Activated T-cell treated with anti-CD3 and anti-CD28 coated beads, Interleukin-2, amount 50 U/mL, for 1 hour (primary cell): ENCODE measurements around the gene PPP6R3.
A peak's percentile ranks its signal among the peaks of the same experiment; 100 is the strongest.
"Not testable (repeated sequence)": the region's sequence is repeated elsewhere in the genome, so short reads cannot be mapped to it uniquely, and the experiment has no call there.

Source experiments
- DNase-seq: peaks from one replicate; pipeline ENCODE4 v3.0.0-alpha.2; 2020

Gene PPP6R3

DNA sequence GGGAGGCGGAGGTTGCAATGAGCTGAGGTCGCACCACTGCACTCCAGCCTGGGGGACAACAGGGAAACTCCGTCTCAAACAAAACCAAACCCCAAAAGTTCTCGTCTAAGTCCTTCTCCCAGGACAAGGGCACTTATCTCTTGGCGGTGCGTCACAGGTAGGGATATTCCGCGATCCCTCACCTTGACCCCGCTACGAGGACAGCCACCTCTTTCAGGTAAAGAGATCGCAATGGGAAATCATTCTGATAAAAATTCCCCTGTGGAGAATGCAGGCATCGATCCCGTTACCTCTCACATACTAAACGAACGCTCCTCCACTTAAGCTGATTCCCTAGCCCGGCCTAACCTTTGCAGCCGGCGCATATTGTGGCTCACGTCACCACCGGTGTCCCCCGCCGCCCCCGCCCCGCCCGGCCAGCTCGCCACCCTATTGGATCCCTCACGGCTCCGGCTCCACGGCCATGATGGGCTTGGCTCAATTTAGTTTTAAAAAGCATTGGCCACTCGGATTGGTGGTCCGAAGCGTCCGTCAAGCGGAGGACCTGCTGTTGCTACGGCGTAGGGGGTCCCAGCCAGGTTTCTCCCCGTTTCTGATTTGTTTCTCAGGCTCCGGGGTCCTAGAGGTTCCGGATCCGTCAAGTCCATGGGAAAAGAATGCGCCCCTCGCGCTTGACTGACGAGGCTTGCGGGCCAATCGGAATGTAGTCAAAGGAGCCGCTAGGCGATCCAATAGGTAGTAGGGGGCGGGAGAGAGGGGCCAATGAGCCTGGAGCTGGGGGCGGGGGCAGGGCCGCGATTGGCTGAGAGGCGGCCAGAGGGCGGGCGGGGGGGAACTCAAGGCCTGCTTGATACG lies 439 bp upstream of the PPP6R3 start:
- peak; percentile 96 for DNase-seq

DNA sequence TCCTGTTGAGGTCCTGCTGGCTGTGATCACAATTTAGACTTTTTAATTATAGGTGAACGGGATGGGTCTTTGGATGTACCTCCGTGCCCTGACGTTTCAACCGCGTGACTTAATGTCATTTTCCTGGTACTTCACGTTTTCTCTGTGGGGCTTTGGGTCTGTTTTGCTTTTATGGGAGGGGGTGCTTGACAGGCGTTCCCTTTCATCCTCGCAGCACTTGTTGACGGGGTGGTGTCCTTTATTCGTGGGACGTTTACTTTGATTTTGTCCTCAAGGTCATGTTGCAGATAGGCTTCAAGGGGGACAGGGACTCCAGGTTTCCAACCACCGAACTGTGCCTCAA lies 994 bp downstream of the PPP6R3 start:
- peak; percentile 19 for DNase-seq

DNA sequence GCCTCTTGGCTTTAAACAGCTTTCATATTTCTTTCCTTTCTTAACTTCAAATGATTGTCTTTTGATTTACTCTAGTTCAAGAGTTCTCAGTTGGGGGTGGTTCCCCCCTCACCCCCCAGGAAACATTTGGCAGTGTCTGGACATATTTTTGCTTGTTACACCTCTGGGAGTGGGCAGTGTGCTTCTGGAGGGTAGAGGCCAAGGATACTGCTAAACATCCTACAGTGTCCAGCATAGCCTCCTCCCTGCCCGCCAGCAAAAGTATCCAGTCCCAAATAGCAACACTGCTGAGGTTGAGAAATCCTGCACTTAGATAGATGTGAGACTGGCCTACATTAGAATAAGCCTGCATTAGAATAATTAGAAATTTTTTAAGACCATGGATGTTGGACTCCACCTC lies 3.2 kb downstream of the PPP6R3 start:
- peak; percentile 8 for DNase-seq

DNA sequence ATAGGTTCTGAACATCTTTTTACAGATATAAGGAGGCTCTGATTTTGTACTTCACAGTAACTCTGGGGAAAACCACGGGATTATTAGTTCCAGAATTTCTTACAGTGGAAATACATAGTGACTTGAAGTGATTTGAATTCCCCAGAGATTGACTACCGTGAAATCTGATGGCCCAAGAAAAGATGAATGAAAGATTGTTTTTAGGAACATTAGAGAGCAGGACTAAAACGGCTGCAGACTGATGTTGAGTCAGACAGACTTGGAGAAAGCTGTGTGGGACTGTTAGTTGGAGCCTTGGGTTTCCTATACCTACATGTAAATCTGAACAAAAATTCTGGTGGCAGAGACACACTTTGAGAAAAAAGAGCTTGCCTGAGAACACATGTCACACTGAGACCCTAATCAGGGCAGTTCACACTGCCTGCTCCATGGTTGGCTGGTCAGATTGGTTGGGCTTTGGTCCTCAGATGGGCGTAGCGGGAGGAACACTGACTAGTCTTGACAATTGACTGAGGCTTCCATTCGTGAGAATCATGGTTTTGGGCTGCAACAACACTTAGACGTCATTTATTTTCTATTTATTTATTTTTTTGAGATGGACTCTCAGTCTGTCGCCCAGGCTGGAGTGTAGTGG lies 6.8 kb downstream of the PPP6R3 start:
- no peak for DNase-seq

DNA sequence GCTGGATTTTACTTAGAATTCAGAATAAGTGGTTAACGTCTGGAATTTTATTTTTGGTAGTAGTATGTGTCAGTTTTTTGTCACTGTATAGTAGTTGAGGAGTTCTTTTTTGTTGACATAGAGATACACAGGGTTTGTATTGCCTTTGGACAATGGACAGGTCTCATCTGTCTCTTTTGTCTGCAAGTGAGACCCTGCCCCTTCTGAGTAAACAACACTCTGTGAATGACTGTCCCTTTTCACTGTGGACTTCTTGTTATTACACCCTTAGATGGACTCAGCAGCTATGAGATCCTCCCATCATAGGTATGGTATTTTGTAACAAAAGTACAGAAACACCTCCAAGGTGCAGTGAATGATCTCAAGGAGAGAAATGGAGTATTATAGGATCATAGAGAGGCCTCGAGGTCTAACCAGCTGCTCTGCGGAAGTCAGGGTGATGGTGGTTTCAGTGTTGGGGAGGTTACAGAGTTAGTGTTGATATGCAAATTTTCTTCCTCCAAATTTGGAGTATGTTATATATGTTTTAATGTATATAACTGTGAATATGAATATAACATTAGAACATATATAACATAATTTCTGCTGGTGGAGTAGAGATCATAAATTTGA lies 7.8 kb downstream of the PPP6R3 start:
- no peak for DNase-seq

DNA sequence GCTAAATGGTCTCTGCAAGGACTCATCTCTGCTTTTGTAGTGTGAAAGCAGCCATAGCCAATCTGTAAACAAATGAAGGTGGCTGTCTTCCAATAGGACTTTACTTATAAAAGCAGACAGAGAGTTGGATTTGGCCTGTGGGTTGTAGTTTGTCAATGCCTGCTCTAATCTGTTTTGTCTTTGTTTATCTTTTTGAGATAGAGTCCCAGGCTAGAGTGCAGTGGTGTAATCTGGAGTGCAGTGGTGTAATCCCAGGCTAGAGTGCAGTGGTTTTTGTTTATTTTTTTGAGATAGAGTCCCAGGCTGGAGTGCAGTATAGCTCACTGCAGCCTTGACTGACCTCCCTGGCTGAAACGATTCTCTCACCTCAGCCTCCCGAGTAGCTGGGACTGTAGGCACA lies 8.6 kb downstream of the PPP6R3 start:
- no peak for DNase-seq

DNA sequence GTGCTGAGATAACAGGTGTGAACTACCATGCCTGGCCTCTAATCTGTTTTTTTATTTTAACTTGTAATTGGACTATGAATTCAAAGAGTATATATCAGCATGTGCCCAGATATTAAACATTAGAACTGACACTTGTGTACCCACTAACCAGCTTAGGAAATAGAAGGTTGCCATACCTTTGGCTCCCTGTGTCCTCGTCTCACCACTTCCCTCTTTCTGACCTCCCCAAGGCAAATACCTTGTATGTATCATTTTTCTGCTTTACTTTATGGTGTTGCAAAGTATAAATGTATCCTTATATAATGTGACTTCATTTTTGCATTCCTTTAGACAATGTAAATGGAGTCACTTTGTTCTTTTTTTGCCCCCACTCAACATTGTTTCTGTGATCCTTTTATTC lies 9.1 kb downstream of the PPP6R3 start:
- no peak for DNase-seq

DNA sequence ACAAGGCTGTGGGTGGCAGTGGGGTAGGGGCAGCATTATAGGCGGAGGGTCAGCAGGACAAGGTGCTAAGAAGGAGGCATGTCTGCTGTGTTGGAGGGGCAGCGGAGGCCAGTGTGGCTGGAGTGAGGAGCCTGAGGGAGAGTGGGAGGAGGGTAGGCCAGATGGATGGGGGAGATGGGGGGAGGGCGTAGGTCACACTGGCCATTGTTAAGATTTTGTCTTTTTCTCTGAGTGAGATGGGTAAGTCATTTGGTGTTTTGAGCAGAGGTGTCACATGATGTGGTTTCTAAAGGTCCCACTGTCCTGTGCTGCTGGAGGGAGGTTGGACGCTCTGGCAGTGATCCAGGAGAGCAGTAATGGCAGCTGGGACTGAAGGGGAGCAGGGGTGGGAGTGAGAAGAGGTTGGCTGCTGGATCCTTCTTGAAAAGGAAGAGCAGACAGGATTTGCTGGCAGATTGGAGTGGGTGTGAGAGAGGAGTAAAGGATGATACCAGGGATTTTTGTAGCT lies 9.8 kb downstream of the PPP6R3 start:
- DNase-seq: no peak

DNA sequence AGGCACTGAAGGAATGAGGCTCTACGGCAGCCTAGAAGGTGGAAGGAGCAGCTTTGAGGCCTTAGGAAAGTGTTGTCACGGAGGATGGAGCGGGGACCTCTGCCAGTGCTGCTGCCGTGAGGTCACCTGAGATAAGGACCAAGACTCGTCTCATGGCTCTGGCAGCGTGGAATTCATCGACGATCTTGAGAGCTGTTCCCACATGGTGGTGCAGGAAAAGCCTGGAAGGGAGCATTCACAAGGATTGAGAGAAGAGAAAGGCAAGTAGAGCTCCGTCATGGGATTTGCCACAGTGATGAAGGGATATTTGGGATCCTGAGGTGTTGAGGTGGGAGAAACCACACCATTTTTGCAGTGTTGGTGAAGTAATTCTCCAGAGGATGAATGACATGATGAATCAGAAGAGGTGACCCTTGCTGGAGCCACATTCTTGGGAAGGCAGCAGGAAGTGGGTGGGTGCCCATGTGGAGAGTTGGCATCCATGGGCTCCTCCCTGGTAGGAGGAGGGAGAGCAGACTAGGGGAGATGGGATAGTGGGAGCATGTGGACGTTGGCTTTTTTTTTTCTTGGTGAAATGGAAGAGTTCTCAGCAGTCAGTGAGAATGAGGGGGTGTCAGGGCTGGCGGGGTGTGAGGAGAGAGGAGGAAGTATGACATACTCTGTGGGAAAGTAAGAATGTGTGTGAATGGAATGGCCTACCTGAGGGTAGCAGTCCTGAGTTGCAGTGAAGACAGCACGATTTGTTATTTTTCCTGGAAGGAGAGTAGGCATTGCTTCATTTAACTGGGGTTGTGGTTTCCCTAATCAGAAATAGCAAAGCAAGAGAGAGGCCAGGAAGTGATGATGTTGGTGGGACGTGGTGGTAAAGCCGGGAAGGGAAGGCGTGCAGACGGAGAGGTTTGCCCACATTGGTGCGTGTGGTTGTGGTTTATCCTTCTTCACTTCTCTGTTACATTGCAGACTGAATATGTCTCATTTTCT lies 11.1 kb downstream of the PPP6R3 start:
- DNase-seq: peak; percentile 48

DNA sequence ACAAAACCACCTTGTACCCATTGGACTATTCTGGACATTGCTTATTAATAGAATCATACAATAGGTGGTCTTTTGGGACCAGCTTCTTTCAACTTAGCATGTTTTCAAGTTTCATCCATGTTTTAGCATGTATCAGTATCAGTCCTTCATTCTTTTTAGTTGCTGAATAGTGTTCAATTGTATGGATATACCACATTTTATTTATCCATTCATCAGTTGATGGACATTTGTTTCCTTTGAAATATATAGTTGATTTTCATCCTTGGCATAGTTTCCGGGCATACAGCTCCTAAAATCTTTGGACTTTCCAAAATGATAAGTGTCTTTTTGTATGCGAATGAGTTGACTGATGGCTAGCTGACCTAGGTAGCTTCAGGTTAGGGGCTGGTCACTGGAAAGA lies 12.2 kb downstream of the PPP6R3 start:
- DNase-seq: no peak

DNA sequence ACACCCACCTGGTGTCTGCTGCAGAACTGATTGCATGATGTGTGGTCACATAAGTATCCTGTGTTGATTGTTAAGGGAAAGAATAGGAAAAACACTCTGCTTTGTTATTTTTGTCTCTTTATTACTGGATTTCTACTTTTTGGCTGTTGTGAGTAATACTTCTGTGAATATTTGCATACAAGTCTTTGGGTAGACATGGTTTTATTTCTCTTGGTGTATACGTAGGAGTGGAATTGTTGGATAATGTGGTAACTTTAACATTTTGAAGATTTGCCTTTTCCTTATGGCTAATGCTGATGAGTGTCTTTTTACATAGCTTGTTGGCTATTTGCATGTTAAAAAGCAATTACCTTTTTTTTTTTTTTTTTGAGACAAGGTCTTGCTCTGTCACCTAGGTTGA lies 13.1 kb downstream of the PPP6R3 start:
- DNase-seq: no peak

DNA sequence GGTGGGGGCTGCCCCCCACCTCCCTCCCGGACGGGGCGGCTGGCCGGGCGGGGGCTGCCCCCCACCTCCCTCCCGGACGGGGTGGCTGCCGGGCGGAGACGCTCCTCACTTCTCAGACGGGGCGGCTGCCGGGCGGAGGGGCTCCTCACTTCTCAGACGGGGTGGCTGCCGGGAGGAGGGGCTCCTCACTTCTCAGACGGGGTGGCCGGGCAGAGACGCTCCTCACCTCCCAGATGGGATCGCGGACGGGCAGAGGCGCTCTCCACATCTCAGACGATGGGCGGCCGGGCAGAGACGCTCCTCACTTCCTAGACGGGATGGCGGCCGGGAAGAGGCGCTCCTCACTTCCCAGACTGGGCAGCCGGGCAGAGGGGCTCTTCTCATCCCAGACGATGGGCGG lies 15.1 kb downstream of the PPP6R3 start:
- DNase-seq: not testable (repeated sequence)

DNA sequence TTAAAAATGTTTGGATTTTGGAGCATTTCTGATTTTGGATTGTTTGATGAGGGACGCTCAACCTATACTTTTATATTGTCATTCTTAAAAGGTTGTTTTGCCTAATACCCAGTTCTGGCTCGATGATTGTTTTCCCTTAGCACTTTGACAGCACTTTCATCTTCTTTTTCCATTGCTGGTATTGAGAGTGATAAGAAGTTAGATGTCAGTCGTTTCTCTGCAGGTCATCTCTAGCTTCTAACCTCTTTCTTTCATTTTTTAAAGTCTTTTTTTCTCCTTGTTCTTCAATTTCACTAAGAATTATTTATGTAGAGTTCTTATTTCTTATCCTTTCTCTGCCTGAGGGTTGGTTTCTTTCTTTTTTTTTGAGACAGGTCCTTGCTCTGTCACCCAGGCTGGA lies 18.8 kb downstream of the PPP6R3 start:
- no peak for DNase-seq

DNA sequence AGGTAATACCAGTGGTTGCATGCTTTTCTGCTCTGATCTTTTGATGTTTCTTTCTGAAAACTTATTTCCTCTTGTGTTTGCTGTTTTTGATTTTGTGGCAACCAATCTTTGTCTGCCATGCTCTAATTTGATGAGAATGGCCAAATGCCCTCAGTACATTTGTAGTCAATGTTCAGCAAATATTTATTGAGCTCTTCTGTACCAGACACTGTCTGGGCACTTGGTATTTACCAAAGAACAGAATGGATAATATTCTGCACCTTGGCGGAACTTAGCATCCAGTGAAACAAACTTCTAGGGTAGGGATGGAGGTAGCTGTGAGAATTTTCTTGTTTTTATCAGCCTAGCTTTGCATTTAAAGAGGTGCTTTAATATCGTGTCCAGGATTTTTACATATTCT lies 19.6 kb downstream of the PPP6R3 start:
- no peak for DNase-seq

DNA sequence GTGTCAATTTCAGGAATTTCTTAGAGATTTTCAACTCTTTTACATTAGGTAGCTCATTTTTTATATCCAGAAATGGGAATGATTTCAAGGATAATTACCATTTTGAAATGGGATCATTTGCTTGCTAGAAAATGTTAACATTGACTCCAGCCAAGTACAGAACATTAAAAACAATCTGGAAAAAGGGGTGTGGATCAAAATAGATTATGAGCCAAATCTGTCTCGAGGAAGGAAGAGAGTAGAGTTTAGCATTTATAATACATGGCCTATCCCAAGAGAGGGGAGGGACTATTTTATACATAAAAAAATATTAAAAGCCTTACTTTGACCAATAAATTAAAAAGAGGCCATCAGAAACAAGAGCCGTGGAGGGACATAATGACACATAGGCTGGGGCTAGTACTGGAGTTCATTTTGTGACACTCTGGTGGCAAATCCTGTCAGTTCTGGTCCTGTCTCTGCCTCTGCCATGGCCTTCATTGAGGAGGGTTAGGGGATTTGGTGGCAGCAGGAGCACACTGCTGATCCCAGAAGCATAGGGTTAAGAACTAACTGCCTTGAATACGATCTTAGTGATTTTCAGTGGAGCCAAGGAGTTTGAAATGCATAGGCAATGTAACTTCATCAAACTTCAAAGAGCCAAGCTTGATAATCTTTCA lies 20.4 kb downstream of the PPP6R3 start:
- DNase-seq: no peak

DNA sequence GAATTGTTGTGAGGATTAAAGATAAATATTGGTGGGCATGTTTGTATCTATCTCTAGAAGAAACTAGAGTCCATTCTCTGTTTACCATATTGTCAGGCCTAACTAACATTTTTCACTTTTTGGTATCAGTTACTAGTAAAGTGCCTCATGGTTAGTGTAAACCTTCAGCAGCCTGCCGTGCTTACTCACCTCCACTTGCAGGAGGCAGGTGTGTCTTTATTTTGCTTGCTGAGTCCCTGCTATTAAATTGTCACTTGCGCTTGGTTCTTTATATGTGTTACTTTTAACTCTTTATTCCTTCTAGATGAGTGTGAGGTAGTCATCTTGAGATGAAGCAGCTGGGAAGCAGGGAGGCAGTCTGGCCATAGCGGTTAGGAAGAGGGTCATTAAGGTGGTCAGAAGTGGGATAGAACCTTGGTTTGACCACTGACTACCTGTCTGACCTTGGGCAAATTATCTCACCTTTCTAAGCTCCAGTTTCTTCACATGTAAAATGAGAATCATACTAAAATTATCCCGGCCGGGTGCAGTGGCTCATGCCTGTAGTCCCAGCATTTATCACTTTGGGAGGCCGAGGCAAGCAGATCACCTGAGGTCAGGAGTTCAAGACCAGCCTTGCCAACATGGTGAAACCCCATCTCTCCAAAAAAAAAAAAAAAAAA lies 21.2 kb downstream of the PPP6R3 start:
- no peak for DNase-seq

DNA sequence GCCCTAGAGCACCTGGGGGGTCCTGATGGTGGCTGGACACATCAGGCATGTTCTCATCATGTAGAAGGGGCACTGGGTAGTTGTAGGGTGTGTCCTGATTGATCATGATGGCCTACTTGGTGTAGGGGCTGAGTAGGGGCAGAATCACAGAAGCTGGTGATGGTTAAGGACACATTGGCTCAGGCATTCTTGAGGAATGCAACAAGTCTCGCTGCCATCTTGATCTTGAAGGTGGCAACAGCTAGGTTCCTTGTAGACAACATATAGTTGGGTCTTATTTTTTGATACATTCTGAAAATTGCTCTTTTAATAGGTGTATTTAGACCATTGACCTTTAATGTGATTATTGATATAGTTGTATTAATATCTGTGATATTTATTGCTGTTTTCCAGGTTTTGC lies 28.1 kb downstream of the PPP6R3 start:
- no peak for DNase-seq

DNA sequence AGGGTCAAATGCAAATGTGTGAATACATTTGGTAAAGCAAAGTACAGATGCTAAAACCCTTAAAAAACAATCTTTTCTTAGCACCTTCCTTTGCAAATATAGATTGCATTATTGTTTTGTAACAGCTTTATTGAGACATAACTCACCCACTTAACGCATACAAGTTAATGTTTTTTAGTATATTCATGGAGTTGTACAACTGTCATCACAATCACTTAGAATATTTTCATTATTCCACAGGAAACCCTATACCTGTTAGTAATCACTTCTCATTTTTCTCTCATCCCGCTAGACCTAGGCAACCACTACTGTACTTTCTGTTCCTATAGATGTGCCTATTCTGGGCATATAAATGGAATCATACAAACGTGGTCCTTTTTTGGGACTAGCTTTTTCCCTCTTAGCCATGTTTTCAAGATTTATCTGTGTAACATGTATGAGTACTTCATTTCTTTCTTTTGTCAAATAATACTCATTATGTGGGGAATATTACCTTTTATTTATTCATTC lies 34.7 kb downstream of the PPP6R3 start:
- no peak for DNase-seq

DNA sequence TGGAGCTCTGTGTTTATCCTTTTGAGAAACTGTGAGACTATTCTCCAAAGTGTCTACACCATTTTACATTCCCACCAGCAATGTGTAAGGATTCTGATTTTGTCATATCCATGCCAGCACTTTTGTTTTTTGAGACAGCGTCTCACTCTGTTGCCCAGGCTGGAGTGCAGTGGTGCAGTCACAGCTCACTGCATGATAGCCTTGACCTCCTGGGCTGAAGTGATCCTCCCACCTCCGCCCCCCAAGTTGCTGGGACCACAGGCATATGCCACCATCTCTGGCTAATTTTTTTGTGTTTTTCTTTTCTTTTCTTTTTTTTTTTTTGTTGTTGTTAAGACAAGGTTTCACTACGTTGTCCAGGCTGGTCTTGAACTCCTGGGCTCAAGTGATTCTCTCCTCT lies 35.3 kb downstream of the PPP6R3 start:
- no peak for DNase-seq

DNA sequence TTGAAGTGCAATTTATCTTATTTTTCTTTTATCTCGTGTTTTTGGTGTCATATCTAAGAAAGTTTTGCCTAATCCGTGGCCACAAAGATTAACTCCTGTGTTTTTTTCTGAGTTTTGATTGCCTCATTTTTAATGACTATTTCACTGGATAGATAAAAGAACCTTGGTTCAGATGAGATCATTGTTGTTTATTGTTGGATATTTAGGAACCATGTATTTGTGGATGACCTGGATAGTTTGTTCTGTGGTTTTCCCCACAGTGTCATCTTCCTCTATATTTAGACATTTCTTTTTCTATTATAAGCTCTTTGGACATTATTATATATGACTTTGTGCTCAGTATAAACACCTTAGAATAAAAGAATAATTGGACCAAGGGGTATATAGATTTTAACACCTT lies 37.2 kb downstream of the PPP6R3 start:
- DNase-seq: no peak

DNA sequence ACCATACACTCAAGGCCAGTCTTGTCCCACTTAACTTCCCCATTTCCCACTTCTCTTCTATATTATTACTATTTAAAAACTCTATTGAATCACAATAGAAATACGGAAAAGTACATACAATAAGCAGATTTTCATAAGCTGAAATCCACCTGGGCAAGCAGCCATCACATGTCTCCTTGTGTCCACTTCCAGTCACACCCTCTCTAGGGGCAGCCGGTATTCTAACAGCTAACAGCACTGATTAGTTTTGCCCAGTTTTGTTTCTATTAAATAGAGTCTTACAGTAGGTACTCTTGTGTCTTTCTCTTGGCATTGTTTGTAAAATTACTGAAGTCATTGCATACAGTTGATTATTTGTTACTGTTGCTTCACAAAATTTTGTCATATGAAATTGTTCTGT lies 37.8 kb downstream of the PPP6R3 start:
- DNase-seq: no peak
